ENCODE measurements around the gene ADCYAP1.

ADCYAP1 gene

DNA sequence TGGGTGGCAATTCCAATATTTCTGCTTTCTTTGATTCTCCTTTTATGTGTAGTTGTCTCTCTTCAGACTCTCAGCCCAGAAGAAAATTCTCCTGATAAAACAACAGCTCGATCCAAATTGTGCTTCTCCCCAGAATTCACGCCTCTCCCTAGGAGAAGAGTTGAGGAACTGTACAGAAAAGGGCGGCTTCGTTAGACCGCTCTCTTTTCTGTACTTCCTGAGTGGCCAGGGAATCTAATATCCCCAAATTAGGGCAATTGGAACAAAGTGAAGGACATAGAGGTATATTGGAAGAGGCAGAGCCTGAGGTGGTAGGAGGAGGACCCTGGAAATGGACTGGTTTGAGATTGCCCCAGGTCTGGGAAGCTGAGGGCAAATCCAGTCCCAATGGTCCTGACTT lies 5.6 kb downstream of the ADCYAP1 start:
- no peak for DNase-seq (ENCODE audit: low read depth)

DNA sequence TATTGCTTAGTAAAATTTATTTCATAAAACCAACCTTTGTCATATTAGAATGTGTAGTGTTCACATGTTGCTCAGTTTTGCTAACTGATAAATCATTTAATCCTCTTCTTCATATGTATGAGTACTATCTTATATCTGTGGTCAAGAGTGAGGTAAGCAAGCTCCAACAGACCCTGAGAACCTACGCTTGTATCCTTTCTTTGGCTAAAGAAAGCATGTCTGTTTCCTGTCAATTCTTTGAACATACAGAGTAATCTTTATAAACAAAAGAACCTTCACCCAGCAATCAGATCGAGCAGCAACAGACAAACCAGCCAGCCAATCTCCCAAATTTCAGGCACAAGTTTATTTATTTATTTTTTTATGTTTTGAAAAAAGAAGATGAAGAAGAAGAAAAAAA lies 6.4 kb downstream of the ADCYAP1 start:
- no peak for DNase-seq (ENCODE audit: low read depth)

DNA sequence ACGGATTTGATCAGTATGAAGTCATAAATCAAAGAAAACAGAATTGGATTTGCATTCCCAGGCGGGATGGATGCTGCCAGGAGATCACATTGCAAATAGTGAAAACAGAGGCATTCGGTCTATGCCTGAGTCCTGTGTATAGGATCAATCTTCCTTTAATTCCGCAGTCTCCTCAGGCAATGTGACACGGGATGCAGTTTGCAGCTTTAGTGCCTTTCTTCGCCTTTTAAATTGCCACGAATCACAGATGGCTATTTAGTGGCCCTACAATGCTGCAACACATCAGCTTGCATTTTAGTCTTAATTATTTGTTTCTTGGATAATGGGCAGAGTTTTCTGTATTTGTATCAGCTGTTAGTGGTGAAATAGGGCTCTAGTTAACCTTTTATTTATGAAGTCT lies 6.8 kb downstream of the ADCYAP1 start:
- no peak for DNase-seq (ENCODE audit: low read depth)

DNA sequence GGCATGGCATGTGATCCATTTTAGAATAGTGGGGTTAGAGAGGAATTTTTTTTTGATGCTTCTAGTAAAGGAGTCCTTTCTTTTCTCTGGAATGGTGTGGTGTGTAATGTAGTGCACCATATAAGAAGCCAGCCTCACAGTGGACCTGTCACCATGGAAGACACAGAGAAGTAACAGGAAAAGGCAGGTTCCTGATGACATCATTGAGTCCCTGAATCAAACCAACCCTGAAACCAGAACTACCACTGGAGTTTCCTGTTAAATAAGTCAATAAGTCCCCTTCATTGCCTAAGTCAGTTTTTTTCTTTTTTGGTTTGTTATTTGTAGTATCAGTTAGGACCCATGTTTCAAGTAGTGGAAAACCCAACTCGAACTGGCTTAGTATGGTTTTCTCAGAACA lies 11.9 kb downstream of the ADCYAP1 start:
- DNase-seq (ENCODE audit: low read depth) = no peak

DNA sequence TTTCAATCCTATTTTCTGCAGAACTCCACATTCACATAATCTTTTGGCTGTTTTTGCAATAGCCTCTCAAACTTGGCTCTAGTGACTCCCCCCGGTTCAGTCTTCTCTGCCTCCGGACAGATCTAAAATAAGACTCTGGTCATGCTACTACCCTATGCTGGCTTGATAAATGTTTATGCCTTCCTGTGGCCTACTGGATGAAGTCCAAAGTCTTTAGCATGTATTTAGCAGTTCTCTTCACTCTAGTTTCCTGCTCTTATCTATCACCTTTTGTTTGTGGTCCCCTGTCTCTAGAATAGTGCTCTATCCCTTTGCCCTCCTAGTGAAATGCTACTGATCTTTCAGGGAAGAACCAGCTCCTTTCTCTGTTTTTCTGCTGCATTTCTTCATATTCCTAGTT lies 14.4 kb downstream of the ADCYAP1 start:
- no peak for DNase-seq (ENCODE audit: low read depth)

DNA sequence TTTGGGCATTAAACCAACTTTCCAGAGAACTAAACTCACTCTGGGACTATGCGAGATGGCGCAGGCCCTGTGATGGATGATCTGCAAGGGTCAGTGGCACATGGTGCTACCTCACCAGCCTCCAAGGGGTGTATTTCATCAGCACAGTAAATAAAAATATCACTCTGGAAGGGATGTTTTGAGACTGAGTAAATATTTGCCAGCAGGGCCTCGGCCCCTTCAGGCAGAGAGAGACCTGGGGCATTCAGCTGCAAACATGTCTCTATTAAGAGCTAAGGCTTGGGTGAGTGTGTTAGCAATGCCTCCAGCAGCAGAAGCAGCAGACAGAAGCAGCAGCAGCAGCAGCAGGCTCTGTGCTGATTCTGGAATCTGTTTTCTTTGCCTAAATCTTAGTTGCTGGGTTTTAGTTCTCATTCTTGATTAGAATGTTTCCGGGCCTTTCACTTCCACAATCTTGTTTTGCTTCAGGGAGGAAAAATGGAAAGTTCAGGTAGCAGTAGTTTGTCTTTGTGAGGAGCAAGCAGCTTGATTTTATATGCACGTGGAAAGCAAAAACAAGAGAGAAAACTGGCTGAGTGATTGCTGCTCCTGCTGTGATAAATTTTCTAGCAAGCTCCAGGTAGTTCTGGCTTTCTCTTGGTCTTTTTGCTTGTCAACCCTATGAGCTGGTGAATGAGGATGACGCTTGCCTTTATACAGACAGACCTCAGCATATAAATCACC lies 18.6 kb downstream of the ADCYAP1 start:
- no peak for DNase-seq (ENCODE audit: low read depth)

DNA sequence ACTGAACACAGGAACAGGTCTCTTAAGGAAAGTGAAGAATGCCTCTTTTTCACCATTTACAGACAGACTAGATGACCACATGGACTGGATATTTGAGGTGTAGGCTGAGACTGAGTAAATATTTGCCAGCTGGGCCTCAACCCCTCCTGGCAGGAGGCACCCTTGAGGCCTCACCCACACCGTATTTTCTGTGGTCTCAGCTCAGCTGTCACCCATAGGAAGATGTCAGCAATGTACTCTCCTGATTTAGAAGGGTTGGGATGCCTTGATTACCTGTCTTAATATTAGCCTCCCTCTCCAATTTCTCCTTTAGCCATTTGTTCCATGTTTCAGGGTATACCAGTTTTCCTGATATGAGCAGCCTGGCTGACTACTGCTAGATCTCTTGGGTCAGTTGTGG lies 20.3 kb downstream of the ADCYAP1 start:
- DNase-seq (ENCODE audit: low read depth) = no peak

DNA sequence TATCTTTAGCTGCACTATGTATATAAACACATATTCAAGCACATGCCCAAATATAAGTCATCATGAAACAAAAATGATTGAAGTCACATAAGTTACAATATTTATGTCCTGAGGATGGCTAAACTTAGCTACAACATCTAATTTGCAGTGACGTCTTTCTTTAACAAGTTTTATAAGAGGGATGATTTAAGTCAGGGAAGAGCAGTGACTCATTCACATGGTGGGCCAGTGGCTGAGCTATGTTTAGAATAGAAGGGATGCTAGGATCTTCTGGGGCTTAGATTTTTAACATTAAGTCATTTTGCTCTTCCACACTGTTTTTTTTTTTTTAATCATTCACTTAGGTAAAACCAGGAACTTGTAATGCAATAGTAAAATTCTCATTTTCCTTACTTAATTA lies 22.3 kb downstream of the ADCYAP1 start:
- DNase-seq (ENCODE audit: low read depth) = no peak

DNA sequence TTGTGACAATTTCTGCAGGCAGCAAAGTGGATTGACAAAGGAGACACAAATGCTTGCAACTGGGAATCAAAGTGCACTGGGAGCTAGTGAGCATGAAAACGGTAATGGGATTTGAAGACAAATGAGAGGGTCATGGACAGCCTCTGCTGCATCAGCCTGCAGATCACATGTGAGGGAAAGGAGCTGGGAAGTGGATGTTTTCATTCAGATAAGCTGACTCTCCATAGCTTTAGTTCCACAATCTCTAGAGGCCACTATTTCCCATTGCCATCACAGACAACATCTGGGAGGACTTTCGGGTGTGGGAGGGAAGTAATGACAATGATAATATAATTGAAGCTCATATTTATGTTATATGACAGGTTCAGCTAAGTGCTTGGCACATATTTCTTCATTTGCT lies 28.4 kb downstream of the ADCYAP1 start:
- no peak for DNase-seq (ENCODE audit: low read depth)

DNA sequence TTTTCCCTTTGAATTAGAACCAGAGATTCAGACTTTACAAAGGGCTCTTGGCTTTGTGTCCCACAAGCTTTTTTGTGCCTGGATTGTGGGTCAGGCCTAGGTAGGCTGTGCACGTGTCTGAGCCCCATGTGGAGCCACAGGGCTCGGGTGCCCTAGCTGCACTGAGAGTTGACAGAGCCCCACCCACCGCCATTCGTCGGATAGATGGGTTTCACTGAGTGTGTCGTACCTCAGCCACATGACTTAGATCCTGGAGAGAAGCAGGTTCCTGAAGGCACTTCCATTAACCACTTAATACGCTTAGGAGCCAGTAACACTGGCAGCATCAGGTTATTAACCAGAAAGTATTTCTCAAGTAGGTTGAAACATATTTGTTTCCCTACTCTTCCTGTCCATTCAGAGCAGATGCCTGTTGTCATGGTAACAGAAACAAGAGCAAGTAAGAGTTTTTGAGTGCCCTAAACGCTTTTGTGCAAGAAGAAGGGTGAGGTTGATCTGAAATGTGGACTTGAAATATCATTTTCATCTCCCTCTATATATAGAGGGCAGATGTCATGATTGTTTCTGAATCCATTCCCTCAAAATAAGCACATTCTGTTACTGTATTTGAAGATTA lies 30.0 kb downstream of the ADCYAP1 start:
- DNase-seq (ENCODE audit: low read depth) = no peak

DNA sequence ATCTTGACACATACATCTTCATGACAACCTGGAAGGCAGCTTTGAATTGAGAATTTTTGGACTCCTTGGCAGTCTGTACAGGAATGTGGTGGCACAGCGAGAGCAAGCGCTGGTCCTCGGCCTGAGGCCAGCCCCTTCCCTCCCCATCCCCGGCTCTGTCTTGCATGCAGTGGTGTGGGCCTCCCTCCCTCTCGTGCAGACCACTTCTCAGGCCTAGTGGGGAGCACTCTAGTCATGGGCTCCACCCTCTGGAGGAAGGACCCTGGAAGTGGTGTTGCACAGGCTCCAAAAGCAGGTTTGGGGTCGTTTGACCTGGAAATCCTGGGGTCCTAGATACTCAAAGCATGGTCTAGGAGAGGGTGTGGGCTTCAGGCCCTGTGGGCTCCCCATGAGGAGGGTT lies 32.3 kb downstream of the ADCYAP1 start:
- no peak for DNase-seq (ENCODE audit: low read depth)

DNA sequence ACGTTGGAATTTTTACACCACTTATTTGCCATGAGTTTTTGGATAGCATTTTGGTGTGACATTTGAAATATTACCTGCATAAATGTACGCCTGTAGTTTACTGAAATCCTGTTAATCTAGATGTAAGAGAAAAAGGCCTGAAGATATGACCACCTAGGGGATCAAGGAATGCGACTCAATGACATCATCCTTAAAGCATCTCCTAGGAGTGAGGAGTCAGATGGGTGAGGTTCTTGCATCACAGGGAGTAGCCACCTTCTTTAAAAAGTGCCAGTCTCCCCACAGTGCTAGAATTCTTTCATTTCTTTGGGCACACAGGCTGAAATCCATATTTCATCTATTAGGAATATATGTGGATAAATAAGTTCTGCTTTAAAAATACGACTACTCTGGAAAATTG lies 34.5 kb downstream of the ADCYAP1 start:
- no peak for DNase-seq (ENCODE audit: low read depth)

DNA sequence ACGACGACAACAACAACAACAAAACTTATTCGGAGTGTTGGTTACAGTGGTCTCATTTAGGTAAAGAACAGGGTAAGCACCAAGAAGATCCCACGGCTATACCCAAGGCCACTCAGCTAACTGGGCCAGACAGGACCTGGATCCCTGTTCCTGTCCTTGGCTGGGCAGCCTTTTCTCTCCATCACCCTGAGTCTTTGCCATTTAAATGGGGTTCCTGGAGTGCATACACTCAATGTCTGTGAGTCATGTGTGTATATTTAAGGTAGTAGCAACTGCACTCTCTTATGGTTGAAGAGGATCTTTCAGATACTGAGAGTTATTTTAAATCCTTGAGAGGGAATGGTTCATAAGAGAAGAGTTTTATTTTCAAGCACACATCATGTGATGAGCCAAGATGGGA lies 35.3 kb downstream of the ADCYAP1 start:
- no peak for DNase-seq (ENCODE audit: low read depth)

DNA sequence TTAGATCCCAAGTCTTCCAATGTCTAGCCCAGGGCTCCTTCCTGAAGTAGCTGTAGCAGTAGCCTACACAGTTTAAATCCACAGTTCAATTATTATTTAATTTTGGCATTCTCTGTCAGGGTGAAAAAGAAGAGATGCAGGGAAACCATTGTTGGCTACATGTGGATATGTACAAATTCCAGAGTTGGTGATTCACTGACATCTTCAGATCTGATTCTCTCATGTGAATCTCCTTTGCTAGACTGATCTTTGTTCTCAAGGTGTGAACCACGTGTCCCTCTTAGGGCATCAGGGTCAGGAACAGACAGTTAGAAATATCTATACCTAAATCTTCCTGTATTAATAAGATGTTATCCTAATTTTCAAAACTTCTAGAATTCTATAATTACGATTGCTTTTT lies 36.7 kb downstream of the ADCYAP1 start:
- no peak for DNase-seq (ENCODE audit: low read depth)

DNA sequence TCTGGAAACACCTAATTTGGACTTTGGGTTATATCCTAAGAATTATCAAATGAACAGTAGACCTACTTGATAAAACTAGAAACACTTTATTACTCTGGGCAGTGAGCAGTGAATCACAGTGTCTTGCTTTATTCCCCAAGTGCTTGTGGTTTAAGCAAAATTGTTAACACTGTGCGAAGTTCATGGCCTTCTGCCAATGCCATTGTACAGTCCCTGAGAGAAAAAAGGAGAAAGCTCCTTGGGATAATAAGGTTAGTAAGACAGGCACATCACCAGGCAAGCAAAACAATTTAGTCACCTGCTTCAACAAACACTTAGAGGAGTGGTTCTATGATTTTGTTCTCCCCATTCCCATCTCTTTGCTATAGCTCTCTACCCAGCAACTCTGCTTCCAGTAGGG lies 39.8 kb downstream of the ADCYAP1 start:
- DNase-seq (ENCODE audit: low read depth) = no peak

DNA sequence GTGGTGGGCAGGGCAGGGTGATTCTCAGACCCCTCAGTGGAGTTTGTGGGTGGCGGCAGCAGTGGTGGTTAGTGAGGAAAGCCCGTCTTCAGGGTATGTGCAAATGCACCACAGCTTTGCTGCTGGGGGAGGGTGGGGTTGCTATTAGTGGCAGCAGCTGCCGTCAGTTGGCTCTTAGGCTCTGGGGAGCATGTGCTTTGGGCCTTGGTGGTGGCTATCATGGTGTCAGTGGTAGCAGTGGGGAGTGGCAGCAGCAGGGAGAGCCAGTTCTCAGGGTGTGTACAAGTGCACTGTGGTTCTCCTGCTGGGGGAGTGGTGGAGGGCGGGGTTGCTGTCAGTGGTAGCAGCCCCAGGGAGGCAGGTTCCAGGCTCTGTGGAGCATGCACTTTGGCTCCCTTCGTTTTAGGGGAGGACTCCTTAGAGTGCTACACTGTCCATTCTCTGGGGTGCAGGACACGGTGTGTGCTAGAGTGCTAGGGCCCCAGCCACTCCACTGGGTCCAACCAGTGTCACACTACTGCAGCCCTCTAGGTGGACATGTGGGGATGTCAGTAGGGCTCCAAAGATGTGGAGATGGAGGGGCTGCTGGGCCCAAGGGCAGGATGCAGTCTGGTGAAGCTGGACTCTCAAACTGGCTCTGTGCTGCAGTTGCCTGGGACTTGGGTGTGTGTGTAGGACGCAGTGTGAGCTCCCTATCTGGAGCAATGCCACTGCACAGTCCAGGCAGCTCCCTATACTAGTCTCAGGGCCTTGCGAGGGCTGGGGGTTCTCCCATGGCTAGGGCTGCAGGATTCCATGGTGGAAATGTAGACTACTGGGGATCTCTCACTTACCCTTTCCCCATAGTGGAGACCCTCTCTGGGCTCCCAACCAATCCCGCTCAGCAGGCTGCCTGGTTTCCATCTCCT lies 45.3 kb downstream of the ADCYAP1 start:
- no peak for DNase-seq (ENCODE audit: low read depth)

DNA sequence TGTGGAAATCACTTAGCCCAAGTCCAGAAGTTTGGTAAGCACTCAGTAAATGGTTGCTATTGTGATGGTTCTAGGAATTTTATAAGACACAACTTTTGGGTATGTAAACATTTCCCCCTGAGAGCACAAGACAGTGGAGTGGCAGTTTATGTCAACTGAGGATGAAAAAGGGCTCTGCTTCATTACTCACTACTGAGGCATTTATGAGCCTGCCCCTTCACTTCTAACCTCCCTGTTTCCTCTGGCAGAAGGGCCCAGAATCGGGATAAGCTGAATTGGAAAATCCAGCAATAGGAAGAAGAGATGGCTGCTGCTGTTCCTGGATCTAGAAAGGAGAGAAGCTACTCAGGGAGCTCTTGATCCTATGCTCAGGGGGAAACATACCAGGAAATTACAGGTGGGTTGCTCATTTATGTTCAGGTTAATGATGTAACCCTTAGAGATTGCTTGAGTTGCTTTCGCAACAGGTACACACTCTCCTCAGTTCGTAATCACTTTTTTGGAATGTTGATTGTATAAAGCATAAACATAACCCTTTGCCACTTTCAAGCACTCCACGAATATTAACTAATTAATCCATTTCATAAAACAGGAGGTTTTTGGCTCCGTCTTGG lies 46.3 kb downstream of the ADCYAP1 start:
- DNase-seq (ENCODE audit: low read depth) = no peak

DNA sequence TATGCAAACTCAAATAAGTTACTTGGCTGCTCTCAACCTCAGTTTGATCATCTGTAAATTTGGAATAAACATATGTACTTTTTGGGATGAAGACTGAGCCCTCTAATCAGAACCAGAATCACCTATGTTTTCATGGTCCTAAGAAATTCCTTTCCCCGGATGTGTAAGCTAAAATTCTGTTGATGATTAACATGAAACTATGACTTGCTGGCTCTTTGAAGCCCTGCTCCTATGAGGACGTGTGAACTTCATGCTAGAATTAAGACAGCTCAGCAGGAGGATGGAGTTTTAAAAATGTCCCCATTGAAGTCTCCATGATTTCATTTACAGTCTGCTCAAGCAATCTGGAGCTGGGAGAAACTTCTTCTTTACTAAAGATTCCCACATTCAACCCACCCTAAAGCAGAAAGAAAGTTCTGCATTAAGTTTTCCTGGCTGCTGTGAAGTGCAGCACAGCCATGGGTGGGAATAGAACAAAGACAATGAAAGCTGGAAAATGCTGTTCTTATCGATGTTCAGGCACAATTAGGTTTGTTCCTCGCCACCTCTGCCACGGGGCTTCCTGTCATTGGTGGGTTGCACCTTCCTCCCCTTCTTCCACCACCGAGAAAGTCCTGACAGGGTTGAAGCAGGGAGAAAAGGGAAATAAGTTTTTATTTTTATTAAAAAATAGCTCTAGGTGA lies 50.9 kb downstream of the ADCYAP1 start:
- DNase-seq (ENCODE audit: low read depth) = no peak

DNA sequence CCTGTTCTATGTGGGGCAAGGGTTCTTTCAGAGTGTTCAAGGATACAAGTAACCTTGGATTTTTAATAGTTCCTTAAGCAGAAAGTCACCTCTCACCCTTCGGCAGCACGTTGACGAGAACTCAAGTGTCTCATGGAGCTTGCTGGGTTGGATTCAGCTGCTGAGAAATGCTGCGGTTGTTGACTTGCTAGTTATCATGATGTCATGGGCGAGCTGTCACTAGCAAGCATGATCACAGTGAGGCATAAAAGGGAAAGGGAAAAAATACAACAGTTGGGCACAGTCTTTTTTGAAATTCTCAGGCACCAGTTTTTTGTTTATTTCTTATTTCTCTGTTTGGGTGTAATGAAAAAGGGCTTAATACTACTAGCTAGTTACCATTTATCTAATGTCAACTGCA lies 53.2 kb downstream of the ADCYAP1 start:
- no peak for DNase-seq (ENCODE audit: low read depth)

DNA sequence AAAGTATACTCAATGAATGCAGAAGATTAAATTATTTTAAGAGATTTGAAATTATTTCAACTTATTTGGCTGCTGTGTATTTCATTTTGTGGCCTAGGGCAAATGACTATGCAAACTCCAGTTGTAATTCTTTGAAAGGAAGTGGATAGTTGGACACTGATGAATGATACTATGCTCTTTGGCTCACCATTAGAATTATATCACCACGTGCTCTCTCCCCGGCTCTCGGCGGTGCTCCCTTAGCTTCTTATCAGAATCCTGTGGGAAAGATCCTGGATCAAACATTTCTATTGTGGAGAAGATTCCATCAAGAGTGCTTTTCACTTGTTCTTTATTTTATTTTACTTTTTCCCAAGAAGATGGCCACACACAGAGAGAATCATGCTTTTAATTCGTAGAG lies 55.2 kb downstream of the ADCYAP1 start:
- DNase-seq (ENCODE audit: low read depth) = no peak
